ENCODE data around the gene TMEM200A.

The TMEM200A gene

DNA sequence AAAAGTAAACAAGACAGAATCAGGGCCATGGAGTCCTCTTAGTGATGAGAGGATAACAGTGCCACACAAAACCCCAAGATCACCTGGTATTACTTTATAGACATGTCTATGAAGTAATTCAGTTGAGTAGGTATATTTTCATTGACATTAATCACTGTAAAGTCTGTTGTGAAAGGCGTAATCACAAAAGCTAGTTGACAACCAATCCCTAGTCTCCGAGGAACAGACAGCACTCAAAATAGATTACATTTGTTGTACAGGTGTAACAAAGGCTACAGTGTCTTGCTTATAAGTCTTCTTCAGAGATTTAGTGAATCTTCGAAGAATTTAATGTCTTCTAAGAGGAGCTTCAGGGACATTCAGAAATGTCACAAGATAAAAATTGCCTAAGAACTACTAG lies 120.1 kb downstream of the TMEM200A start:
- DNase-seq, result no peak

DNA sequence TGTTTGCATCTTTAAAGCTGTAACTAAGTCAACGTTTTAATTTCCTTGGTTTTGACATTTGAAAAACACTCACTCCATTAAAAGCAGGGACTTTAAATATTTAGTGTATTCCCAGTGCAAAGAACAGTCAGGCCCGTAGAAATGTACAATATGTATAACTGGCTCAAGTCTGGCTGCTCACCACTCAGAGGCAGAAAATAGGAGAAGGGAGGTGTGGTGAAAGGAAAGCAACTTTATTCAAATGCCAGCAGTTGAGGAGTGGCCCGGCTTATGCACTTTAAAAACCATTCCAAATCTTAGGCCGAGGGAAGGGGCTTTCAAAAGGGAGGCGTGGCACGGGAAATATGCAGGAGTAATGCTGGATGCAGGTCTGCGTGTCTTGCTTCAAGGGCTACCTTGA lies 120.6 kb downstream of the TMEM200A start:
- no peak for DNase-seq

DNA sequence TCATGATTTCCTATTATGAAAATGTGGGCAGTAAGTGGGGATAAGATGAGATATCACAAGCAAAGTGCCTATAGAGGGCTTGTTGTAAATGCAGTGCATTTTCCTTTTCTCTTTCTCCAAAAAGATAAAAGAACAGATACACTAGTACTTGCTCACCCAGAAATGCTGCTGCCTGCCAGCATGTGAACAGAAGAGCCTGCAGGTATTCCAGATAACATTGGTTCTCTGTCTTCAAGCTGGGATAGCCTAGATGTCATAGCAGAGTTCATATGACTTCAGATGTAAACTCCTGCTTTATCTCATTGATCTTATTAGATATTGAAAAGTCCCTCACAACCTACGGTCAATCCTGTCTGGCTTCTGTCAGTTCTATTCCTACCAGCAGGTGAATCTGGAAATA lies 123.7 kb downstream of the TMEM200A start:
- DNase-seq, result no peak

All from nucleus accumbens (tissue), 56 donors.